Measurements from ENCODE around the gene BCL6. TPM values are rescaled to one million over a fixed set of nuclear protein-coding genes. Genes with fewer than 3 reads are reported as not detected.

Gene BCL6
- total RNA-seq, 1 donor from 2014 or later = 2.5 TPM

GRCh38 chr3:187705164-187705563 lies 40.1 kb downstream of the BCL6 start:
- no peak for DNase-seq
- Mint-ChIP-seq H3K9me3 (ENCODE audit: unreplicated experiment) (peaks cover 1% of the 10 kb centered on the region), H3K36me3 (ENCODE audit: unreplicated experiment) (no peaks in the 10 kb centered on the region), H3K27me3 (ENCODE audit: unreplicated experiment) (peaks cover 2% of the 10 kb centered on the region), H3K27ac (ENCODE audit: unreplicated experiment) (no peak overlapping the region), H3K4me1 (ENCODE audit: low read depth, unreplicated experiment) (no peaks in the 10 kb centered on the region), H3K4me3 (ENCODE audit: unreplicated experiment) (no peak overlapping the region)
- TF ChIP-seq CTCF (IDR thresholded peaks at IDR 0.05; ENCODE audit: partially characterized antibody, unreplicated experiment) = no peak

DNA sequence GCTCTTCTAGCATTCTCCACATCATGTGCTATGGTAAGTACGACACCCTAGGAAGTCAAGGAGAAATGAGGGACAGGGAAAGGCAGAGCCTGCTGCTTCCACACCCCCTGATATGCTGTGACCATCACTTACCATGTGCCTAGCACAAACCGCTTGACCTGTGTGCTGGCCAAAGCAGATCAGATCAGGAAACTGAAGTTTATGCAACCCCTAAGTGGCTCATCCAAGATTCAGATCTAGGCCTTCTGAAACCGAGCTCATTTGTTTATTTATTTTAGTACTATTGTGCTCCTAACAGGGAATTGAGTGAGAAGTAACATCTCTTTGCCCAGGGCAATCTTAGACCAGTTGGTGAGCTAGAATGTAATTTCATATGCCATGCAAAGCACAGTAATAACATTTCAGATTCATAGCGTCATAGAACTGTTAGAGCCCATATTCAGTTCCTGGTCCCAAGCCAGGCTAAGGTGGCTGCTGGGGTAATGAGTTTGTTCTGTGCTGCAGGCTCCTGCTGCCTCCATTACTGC lies 42.7 kb downstream of the BCL6 start, which contains the start of gene RTP2:
RTP2 (minus strand) TSS at position 51 of the 527 bp plus-strand sequence. CDS start 429 bp downstream, outside the sequence.
- Mint-ChIP-seq H3K4me3 (ENCODE audit: unreplicated experiment) (no peak within 1 kb of the TSS), H3K36me3 (ENCODE audit: unreplicated experiment) (no peaks in the 10 kb centered on the region), H3K27me3 (ENCODE audit: unreplicated experiment) (peaks cover 7% of the 10 kb centered on the region), H3K27ac (ENCODE audit: unreplicated experiment) (no peak within 1 kb of the TSS), H3K9me3 (ENCODE audit: unreplicated experiment) (peaks cover 4% of the 10 kb centered on the region), H3K4me1 (ENCODE audit: low read depth, unreplicated experiment) (no peaks in the 10 kb centered on the region)
- TF ChIP-seq CTCF (IDR thresholded peaks at IDR 0.05; ENCODE audit: partially characterized antibody, unreplicated experiment) = no peak
- no peak for DNase-seq

DNA sequence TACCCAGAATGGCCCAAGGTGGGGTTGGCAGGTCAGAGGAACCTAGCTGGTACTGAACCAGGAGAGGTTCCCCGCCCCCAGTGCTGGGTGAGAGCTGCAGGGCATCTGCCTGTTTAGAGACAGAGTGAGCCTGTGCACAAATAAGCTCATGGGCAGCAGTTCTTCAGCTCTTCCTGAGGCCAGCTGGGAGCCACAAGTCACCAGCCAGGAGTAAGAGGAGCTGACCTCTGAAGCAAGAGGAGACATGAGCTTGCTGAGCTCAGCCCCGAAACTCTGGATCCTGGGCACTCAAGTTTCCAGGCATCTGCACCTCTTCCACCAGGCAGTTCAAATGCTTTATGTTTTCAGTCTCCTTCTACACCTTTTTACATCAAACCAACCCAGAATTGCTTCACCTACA lies 45.0 kb downstream of the BCL6 start:
- Mint-ChIP-seq H3K4me1 (ENCODE audit: low read depth, unreplicated experiment) (peaks cover 2% of the 10 kb centered on the region), H3K27me3 (ENCODE audit: unreplicated experiment) (peaks cover 7% of the 10 kb centered on the region), H3K27ac (ENCODE audit: unreplicated experiment) (no peak overlapping the region), H3K4me3 (ENCODE audit: unreplicated experiment) (no peak overlapping the region), H3K9me3 (ENCODE audit: unreplicated experiment) (peaks cover 6% of the 10 kb centered on the region), H3K36me3 (ENCODE audit: unreplicated experiment) (no peaks in the 10 kb centered on the region)
- TF ChIP-seq CTCF (IDR thresholded peaks at IDR 0.05; ENCODE audit: partially characterized antibody, unreplicated experiment) = no peak
- DNase-seq = no peak

- no peak for TF ChIP-seq CTCF (IDR thresholded peaks at IDR 0.05; ENCODE audit: partially characterized antibody, unreplicated experiment)
- Mint-ChIP-seq H3K9me3 (ENCODE audit: unreplicated experiment) (peaks cover 6% of the 10 kb centered on the region), H3K27ac (ENCODE audit: unreplicated experiment) (no peak overlapping the region), H3K36me3 (ENCODE audit: unreplicated experiment) (no peaks in the 10 kb centered on the region), H3K27me3 (ENCODE audit: unreplicated experiment) (peaks cover 10% of the 10 kb centered on the region), H3K4me3 (ENCODE audit: unreplicated experiment) (no peak overlapping the region), H3K4me1 (ENCODE audit: low read depth, unreplicated experiment) (peaks cover 2% of the 10 kb centered on the region)
- DNase-seq = no peak
Measured at GRCh38 chr3:187698499-187699399, 46.5 kb downstream of the BCL6 start.

DNA sequence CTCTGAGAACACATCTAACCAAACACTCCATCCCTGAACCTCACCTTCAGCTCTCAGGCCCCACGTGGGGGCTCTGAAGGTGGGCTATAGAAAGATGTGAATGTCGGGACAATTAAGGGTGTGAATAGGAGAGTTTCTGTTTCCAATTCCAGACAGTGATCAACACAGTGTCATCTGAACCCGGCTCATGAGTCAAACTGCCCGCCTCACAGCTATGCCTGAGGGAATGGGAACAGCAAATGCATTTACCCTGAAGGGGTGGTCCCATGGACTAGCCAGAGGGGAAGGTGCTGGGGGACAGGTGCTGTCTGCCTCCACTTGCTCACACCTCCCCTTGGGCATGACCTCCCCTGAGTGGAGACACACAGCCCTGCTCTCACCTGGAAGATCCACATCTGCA lies 49.2 kb downstream of the BCL6 start:
- H3K36me3 Mint-ChIP-seq (ENCODE audit: unreplicated experiment) = no peaks in the 10 kb centered on the region
- peaks cover 2% of the 10 kb centered on the region for H3K4me1 Mint-ChIP-seq (ENCODE audit: low read depth, unreplicated experiment)
- H3K4me3 Mint-ChIP-seq (ENCODE audit: unreplicated experiment) = no peak overlapping the region
- no peak overlapping the region for H3K27ac Mint-ChIP-seq (ENCODE audit: unreplicated experiment)
- no peak for TF ChIP-seq CTCF (IDR thresholded peaks at IDR 0.05; ENCODE audit: partially characterized antibody, unreplicated experiment)
- DNase-seq = no peak
- peaks cover 6% of the 10 kb centered on the region for H3K9me3 Mint-ChIP-seq (ENCODE audit: unreplicated experiment)
- peaks cover 11% of the 10 kb centered on the region for H3K27me3 Mint-ChIP-seq (ENCODE audit: unreplicated experiment)
